Stimulated activated CD4-positive, alpha-beta T cell treated with anti-CD3 and anti-CD28 coated beads, Interleukin-4, amount 100 ng/mL, for 1 hour (primary cell): ENCODE data around the gene BTBD17.
"Not testable (repeated sequence)": the region's sequence is repeated elsewhere in the genome, so short reads cannot be mapped to it uniquely, and the experiment has no call there.

Experiments
- DNase-seq: peaks from one replicate; pipeline ENCODE4 v3.0.0-alpha.2; 2020

Gene BTBD17

GRCh38 chr17:74361230-74362068 lies at the start of gene BTBD17:
Gene BTBD17, minus strand, starts transcription at chr17:74361868. Its CDS starts 49 bp downstream, at chr17:74361819.
- DNase-seq: peak; percentile 40

DNA sequence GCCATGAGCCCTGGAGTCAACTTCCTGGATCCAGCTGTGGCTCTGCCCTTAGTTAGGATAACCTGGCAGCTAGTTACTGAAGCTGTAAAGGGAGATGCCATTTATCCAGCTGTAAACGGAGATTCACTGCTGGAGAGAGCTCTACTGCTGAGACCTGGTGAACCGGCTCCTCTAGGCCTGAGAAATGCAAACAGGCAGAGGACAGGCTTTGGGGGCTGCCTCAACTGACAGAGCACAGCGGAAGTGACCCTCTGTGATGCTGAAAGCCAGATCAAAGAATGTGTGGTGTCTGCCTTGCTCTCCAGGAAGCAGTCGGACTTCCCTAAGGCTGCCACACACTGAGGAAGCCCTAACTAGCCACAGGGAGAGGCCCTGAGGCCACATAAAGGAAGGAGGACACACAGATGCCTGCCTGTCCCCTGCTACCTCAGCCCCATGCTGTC lies 48.4 kb upstream of the BTBD17 start:
- DNase-seq: no peak

GRCh38 chr17:74408815-74409214 lies 47.1 kb upstream of the BTBD17 start:
- DNase-seq: no peak

GRCh38 chr17:74408262-74408661 lies 46.6 kb upstream of the BTBD17 start:
- DNase-seq: no peak

GRCh38 chr17:74407384-74407783 lies 45.7 kb upstream of the BTBD17 start:
- DNase-seq: no peak

DNA sequence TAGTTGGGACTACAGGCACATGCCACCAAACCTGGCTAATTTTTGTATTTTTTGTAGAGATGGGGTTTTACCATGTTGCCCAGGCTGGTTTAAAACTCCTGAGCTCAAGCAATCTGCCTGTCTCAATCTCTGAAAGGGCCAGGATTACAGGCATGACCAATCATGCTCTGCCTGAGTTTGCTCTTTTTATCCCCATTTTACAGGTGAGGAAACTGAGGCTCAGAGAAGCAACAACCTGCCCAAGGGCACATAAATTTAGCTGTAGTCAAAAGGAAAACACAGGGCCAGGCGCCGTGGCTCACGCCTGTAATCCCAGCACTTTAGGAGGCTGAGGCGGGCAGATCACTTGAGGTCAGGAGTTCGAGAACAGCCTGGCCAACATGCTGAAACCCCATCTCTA lies 43.6 kb upstream of the BTBD17 start:
- not testable (repeated sequence) for DNase-seq

DNA sequence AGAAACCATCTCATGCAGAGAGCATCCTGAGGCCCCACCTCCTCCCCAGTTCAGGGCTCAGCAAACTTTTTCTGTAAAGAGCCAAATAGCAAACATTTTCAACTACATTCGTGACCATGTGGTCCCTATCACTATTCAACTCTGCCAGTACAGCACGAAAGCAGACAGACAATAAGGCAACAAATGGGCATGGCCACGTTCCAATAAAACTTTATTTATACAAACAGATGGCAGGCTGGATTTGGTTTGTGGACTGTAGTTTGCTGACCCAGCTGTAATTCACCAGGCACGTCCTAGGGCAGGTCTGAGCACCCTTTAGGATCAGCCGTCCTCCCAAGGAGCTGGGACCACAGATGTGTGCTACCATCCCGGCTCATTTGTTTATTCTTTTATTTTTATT lies 43.1 kb upstream of the BTBD17 start:
- DNase-seq: no peak

DNA sequence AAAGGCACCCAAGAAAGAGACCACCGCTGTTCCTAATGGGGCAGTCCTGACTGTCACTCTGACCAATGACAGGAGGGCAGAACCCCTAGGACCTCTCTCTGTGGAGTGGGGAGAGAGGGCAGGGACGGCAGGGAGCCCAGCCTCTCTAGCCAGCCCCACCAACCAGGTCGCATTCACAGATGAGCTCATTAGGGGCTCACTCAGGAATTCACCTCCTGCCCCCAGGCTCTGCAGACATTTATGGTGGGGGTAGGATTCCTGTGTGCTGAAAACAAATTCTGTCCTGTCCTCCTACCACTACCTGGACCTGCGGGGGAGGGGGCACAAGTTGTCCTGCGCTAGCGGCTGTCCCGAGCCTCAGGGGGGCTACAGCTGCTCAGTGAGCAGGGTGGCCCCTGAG lies 42.5 kb upstream of the BTBD17 start:
- DNase-seq: no peak

DNA sequence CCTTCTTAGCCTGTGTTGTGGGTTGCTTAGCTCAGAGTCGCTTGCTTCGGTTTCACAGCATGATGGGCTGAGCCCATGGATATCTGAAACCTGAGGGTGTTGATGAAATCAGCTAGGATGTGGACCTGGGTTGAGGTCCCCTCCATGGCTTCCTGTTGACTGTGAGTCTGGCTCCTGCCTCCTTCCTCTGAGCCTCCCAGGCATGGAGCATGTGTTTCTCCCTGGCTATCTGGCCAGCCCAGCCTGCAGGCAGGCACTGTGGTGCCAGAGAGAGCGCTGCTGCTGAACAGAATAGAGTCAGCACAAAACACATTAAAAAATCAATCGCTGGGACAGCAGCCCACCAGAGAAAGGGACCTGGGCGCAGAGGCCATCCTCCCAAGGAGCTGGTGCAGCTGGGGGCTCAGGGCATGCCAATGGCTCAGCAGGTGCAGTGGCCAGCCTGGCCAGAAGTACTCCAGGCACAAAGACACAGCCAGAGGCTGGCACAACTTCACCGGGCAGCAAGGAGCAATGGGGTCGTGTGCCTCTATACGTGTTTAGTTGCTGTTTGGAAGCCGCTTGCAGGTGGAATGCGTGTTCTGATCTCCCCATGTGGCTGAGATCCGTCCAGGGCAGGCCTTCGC lies 42.0 kb upstream of the BTBD17 start:
- no peak for DNase-seq

- no peak for DNase-seq
Measured at GRCh38 chr17:74402048-74402447, 40.4 kb upstream of the BTBD17 start.

GRCh38 chr17:74396567-74396966 lies 34.9 kb upstream of the BTBD17 start:
- DNase-seq: no peak

DNA sequence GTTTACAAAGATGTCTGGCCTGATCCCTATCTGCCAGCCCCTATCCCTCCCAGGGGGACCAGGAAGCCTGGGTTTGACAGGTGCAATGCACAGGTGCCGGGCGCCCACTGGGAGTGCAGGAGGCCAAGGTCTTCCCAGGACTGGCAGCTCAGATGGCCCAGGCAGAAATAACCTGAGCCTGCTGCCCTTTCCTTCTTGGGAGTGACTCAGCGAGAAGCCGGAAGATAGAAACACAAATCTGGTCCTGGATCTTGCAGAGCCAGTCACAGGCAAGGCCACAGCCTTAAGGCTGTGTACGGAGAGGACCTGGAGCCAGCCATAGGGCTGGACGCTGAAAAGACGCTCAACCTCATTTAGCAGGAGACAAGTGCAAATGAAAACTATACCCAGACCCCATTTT lies 33.3 kb upstream of the BTBD17 start:
- DNase-seq: no peak

DNA sequence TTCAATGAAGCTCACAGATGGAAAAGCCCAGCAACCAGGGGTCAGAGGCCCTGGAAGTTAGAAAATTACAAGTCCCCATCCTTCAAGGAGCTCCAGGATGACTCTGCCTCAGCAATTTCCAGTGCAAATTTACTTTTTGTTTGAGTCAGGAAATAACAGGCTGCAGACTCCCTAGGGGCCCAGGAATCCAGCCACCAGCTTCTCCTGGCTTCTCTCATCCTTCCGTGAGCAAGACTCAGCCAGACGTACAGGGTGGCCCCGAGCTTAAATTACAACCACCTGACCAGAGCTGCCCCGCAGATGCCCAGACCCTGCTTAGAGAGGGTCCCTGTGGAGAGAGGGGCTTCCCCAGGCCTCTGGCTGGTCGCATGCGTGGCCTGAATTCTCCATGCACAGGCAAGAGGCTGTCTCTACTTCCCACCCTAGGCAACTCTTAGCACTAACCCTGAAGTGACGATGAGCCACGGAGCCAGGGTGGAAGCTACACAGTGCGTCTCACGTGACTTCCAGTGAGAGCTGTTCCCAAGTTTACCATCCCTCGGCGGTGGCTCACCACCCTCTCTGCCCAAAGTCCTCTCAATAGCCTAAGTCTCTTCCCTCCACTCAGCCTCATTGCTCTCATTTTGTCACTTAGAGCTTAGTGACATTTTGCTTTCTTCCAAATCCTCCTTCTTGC lies 32.7 kb upstream of the BTBD17 start:
- DNase-seq: no peak

- no peak for DNase-seq
Measured at GRCh38 chr17:74393346-74393942, 31.8 kb upstream of the BTBD17 start.

- no peak for DNase-seq
Measured at GRCh38 chr17:74392848-74393247, 31.2 kb upstream of the BTBD17 start.

DNA sequence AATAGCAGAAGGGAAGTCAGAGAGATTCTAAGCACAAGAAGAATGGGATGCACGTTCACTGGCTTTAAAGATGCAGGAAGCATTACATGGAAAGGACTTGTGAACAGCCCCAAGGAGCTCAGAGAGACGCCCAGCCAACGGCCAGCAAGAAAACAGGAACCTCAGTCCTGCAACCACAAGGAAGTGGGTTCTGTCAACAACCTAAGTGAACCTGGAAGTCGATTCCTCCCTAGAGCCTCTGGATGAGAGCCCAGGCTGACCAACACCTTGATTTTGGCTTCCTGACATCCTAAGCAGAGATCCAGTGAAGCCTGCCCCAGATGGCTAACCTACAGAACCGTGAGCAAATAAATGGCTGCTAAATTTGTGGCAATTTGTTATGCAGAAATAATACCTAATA lies 30.1 kb upstream of the BTBD17 start:
- DNase-seq: no peak

DNA sequence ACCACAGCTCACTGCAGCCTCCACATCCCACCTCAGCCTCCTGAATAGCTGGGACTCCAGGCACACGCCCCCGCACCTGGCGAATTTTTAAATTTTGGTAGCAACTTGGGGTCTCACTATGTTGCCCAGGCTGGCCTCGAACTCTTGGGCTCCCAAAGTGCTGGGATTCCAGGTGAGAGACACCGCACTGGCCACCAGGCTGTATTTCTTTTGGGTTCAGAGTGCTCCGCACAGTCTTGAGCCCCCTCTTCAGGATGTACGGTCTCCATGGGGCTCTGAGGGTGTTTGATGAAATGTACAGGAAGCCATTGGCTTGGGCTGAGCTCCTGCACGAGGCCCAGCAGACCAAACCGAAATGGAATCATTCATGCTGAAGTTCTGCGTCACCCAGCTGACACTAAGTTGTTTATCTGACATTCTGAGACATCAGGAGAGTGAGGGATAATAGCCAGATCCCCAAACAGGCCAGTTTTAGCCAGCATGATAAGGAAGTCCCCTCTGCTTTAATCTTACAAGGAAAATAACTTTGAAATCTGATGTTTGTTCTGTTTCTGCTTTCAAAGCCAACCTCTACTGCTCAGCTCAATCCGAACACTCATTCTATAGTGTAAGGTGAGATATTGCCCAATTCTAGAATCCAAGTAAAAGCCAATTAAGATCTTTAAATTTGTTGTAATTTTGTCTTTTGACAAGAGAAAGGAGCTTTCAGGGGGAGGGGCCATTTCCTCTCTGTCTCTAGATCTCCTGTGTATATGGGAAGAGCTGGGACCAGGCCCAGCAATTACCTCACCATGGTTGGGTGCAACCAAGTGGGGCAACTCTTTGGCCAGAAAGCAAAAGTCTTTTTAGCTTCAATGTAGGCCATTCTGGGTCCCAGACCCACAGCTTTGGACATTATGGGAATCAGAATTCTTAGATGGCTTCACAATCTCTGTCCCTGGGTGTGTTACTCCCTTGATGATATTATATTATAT lies 29.3 kb upstream of the BTBD17 start:
- no peak for DNase-seq

- DNase-seq: no peak
Measured at GRCh38 chr17:74389937-74390679, 28.4 kb upstream of the BTBD17 start.

DNA sequence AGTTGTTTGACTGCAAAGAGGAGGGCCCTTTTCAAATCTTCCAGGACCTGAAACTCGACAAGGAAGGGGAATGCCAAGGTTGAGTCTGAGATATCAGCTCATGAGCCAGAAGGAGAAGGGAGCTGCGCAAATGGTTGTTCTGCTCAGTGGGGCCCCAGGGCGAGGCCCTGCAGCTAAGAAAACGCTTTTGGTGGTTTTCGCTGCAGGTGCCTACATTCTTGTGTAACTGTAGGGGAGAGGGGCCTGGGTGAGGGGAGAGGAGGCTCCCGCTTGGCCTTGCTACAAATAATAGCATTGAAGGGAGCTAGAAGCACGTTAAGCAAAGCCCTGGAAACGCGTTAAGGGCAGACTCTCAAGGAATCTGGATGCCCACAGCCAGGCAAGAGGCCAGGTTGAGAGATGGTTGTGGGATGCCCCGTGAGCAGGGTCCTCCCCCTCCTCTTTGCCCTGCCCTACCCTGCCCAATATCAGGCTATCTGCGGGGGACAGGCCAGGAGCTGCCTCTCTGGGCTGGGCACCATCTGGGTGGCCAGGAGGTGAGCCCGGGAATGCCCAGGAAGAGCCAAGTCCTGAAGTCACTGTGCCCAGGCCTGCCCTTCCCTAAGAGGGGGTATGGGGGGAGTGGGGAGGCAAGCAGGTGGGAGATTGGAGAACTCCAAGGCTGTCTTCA lies 27.6 kb upstream of the BTBD17 start:
- DNase-seq: no peak

GRCh38 chr17:74387365-74388218 lies 25.9 kb upstream of the BTBD17 start:
- DNase-seq: no peak
